ENCODE data around the gene TPPP3.

DNA sequence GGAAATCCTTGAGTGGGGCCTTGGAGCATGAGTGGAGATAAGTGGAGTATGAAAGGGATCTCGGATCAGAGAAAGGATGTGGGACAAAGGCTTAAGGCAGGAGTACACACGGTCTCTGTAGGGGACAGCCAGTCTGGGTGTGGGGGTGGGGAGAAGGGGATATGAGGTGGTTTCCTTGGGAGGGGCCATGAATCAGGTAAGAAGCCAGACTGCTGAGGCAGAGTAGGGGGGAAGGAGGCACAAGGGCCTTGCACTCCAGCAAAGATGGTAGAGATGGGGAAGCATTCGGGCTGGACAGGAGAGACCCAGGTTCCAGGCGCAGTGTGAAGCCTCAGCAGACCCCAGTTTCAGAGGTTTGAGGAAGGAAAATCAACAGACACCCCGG lies 39.2 kb upstream of the TPPP3 start:
- TF ChIP-seq, protein P1, sequence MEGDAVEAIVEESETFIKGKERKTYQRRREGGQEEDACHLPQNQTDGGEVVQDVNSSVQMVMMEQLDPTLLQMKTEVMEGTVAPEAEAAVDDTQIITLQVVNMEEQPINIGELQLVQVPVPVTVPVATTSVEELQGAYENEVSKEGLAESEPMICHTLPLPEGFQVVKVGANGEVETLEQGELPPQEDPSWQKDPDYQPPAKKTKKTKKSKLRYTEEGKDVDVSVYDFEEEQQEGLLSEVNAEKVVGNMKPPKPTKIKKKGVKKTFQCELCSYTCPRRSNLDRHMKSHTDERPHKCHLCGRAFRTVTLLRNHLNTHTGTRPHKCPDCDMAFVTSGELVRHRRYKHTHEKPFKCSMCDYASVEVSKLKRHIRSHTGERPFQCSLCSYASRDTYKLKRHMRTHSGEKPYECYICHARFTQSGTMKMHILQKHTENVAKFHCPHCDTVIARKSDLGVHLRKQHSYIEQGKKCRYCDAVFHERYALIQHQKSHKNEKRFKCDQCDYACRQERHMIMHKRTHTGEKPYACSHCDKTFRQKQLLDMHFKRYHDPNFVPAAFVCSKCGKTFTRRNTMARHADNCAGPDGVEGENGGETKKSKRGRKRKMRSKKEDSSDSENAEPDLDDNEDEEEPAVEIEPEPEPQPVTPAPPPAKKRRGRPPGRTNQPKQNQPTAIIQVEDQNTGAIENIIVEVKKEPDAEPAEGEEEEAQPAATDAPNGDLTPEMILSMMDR (IDR thresholded peaks at IDR 0.05): no peak
- TF ChIP-seq POLR2A (IDR thresholded peaks at IDR 0.05): no peak
